SK-N-SH (cell line): ENCODE measurements around the gene GHR. TPM values are rescaled to one million over a fixed set of nuclear protein-coding genes. Genes with fewer than 3 reads are reported as not detected.

Experiments used
- CTCF ChIA-PET: fragments of 300-600, 350-600 bp; formaldehyde crosslinking; extraction: SDS; loops from one replicate; lab custom pipeline; 2021; lab: Yijun Ruan, JAX
- POLR2A ChIA-PET: fragments of 350-600 bp; sonication (Branson Sonifier 250); formaldehyde crosslinking; extraction: SDS; loops from one replicate; lab custom pipeline; 2020; ENCODE audit warnings: antibody characterized with exemption, inconsistent platforms; lab: Yijun Ruan, JAX
- DNase-seq: peaks from one replicate; pipeline ENCODE4 v3.0.0; 2012
- H2AFZ ChIP-seq: fragments of 200-600 bp; sonication (generic); 2 replicates; pipeline ENCODE4 v1.8.1; 2016; ENCODE audit warnings: antibody characterized with exemption, mild to moderate bottlenecking, low read depth
- H3F3A ChIP-seq: fragments of 200-600 bp; sonication (generic); replicated peaks from 2 replicates; pipeline ENCODE3; 2016; ENCODE audit warnings: antibody characterized with exemption, mild to moderate bottlenecking; ENCODE audit not compliant: insufficient read depth
- H3K27ac ChIP-seq, 2 experiments: fragments of 200-500 bp in 1 of 2; fragments of 200-600 bp in 1 of 2; sonication (Bioruptor generic) in 1 of 2; sonication (generic), shearing (Covaris generic) in 1 of 2; 2 replicates each; pipeline versions ENCODE4 v1.5.1 to v1.6.1; 2014 to 2016; ENCODE audit warnings: low read depth in 2 of 2, inconsistent platforms in 1 of 2, low read length in 1 of 2, mild to moderate bottlenecking in 1 of 2, mixed read lengths in 1 of 2
- H3K27me3 ChIP-seq: fragments of 200-600 bp; sonication (generic), shearing (Covaris generic); 2 replicates; pipeline ENCODE4 v1.6.1; 2016; ENCODE audit warnings: mixed run types; ENCODE audit not compliant: insufficient read depth
- H3K36me3 ChIP-seq, 2 experiments: fragments of 200-500 bp in 1 of 2; fragments of 200-600 bp in 1 of 2; sonication (Bioruptor generic) in 1 of 2; sonication (generic) in 1 of 2; replicated peaks in 1 of 2; 2 replicates each; pipeline versions ENCODE3 to v1.5.1; 2014 to 2016; ENCODE audit warnings: low read length in 1 of 2, mild to moderate bottlenecking in 1 of 2; ENCODE audit not compliant: insufficient read depth in 2 of 2, control insufficient read depth in 1 of 2
- H3K4me1 ChIP-seq, 2 experiments: fragments of 200-500 bp in 1 of 2; fragments of 200-600 bp in 1 of 2; sonication (Bioruptor generic) in 1 of 2; sonication (generic), shearing (Covaris generic) in 1 of 2; 2 replicates each; pipeline versions ENCODE4 v1.5.1 to v1.6.1; 2014 to 2016; ENCODE audit warnings: low read depth in 1 of 2, low read length in 1 of 2, mixed run types in 1 of 2; ENCODE audit not compliant: insufficient read depth in 2 of 2, control insufficient read depth in 1 of 2
- H3K4me2 ChIP-seq: fragments of 200-600 bp; sonication (generic), shearing (Covaris generic); 2 replicates; pipeline ENCODE4 v1.6.1; 2017; ENCODE audit warnings: mixed run types
- H3K4me3 ChIP-seq, 2 experiments: fragments of 200-500 bp in 1 of 2; fragments of 200-600 bp in 1 of 2; sonication (Bioruptor generic) in 1 of 2; sonication (generic), shearing (Covaris generic) in 1 of 2; 2 replicates each; pipeline versions ENCODE4 v1.5.1 to v1.8.1; 2014 to 2016; ENCODE audit warnings: low read depth in 2 of 2, inconsistent platforms in 1 of 2, low read length in 1 of 2, mild to moderate bottlenecking in 1 of 2, mixed read lengths in 1 of 2, moderate library complexity in 1 of 2
- H3K79me2 ChIP-seq: fragments of 200-600 bp; sonication (generic); 2 replicates; pipeline ENCODE4 v1.8.1; 2017; ENCODE audit warnings: mild to moderate bottlenecking; ENCODE audit not compliant: insufficient read depth
- H3K9ac ChIP-seq: fragments of 200-600 bp; sonication (generic); 2 replicates; pipeline ENCODE4 v1.6.1; 2017; ENCODE audit warnings: mixed run types
- H3K9me2 ChIP-seq: fragments of 200-600 bp; sonication (generic); 2 replicates; pipeline ENCODE4 v1.6.1; 2017; ENCODE audit warnings: mixed run types
- H3K9me3 ChIP-seq: fragments of 200-600 bp; sonication (generic); 2 replicates; pipeline ENCODE4 v1.6.1; 2017; ENCODE audit warnings: mixed run types, mild to moderate bottlenecking, moderate library complexity
- H4K20me1 ChIP-seq: fragments of 200-600 bp; sonication (generic); 2 replicates; pipeline ENCODE4 v1.6.1; 2017; ENCODE audit warnings: mild to moderate bottlenecking, mixed run types; ENCODE audit not compliant: insufficient read depth
- ELF1 ChIP-seq: IDR thresholded peaks from 2 replicates; pipeline ENCODE4 v1.4.0; 2012
- FOXJ3 ChIP-seq: sonication (generic); formaldehyde crosslinking; IDR thresholded peaks from 2 replicates; pipeline ENCODE4 v1.5.1; 2020; ENCODE audit warnings: mild to moderate bottlenecking, missing genetic modification reagents
- FOXM1 ChIP-seq: IDR thresholded peaks from 2 replicates; pipeline ENCODE4 v1.4.0; 2012; ENCODE audit warnings: low read depth, mild to moderate bottlenecking
- GATA2 ChIP-seq: sonication (generic); formaldehyde crosslinking; IDR thresholded peaks from 2 replicates; pipeline ENCODE4 v1.5.0; 2020; ENCODE audit warnings: mild to moderate bottlenecking, missing genetic modification reagents
- MXI1 ChIP-seq: IDR thresholded peaks from 2 replicates; pipeline ENCODE4 v1.6.1; 2012; ENCODE audit warnings: mild to moderate bottlenecking, low read depth, low read length, improper control_type of control experiment
- NFIC ChIP-seq: IDR thresholded peaks from 2 replicates; pipeline ENCODE4 v1.4.0; 2012; ENCODE audit warnings: borderline replicate concordance
- NRF1 ChIP-seq: IDR thresholded peaks from 2 replicates; pipeline ENCODE4 v1.6.1; 2012; ENCODE audit warnings: low read depth, mild to moderate bottlenecking, low read length
- POLR2AphosphoS5 ChIP-seq: IDR thresholded peaks from 2 replicates; pipeline ENCODE4 v1.6.1; 2012; ENCODE audit warnings: low read depth, low read length
- RAD21 ChIP-seq: IDR thresholded peaks from 2 replicates; pipeline ENCODE4 v1.6.1; 2012; ENCODE audit warnings: mild to moderate bottlenecking, low read length
- RCOR1 ChIP-seq: fragments of 150-350 bp; IDR thresholded peaks from 2 replicates; pipeline ENCODE4 v1.6.1; 2017; ENCODE audit warnings: antibody characterized with exemption, low read length
- RXRA ChIP-seq: IDR thresholded peaks from 2 replicates; pipeline ENCODE4 v1.4.0; 2012; ENCODE audit warnings: low read depth, mild to moderate bottlenecking, borderline replicate concordance
- TAF1 ChIP-seq: IDR thresholded peaks from 2 replicates; pipeline ENCODE4 v1.6.1; 2012; ENCODE audit warnings: low read depth, mild to moderate bottlenecking, low read length, moderate library complexity, borderline replicate concordance
- TCF12 ChIP-seq: IDR thresholded peaks from 2 replicates; pipeline ENCODE4 v1.4.0; 2012
- TEAD4 ChIP-seq: IDR thresholded peaks from 2 replicates; pipeline ENCODE4 v1.4.0; 2012; ENCODE audit warnings: mild to moderate bottlenecking, borderline replicate concordance; ENCODE audit not compliant: insufficient read depth
- YY1 ChIP-seq: IDR thresholded peaks from 2 replicates; pipeline ENCODE4 v1.4.0; 2012; ENCODE audit warnings: low read depth, mild to moderate bottlenecking
- WGBS: methylation state at CpG from one replicate; pipeline ENCODE4 v1.1.6; 2017; ENCODE audit warnings: low lambda C conversion rate; 5-methylcytosine and 5-hydroxymethylcytosine counted together
- polyA plus RNA-seq, 3 experiments: library from polyadenylated mRNA; depleted of rRNA; stranded (reverse); fragments of >200 nt; gene quantifications; 2 replicates each; pipeline ENCODE4 v1.2.3, GENCODE V29; 2012
- TF ChIP-seq, protein P1 (sequence below): fragments of 200-600 bp; sonication (generic); IDR thresholded peaks from 2 replicates; pipeline ENCODE4 v1.6.1; 2017; ENCODE audit warnings: antibody characterized with exemption, mild to moderate bottlenecking, moderate library complexity
- TF ChIP-seq, protein P2 (sequence below): IDR thresholded peaks from 2 replicates; pipeline ENCODE4 v1.6.1; 2012; ENCODE audit warnings: mild to moderate bottlenecking, low read depth, low read length, moderate library complexity
- TF ChIP-seq, protein P3 (sequence below): fragments of 150-350 bp; IDR thresholded peaks from 2 replicates; pipeline ENCODE4 v1.6.1; 2016; ENCODE audit warnings: mild to moderate bottlenecking, low read depth, low read length

Gene GHR
- polyA plus RNA-seq, 1 of the 3 experiments (the other 2 are of a cell fraction) = 0.03 TPM

DNA sequence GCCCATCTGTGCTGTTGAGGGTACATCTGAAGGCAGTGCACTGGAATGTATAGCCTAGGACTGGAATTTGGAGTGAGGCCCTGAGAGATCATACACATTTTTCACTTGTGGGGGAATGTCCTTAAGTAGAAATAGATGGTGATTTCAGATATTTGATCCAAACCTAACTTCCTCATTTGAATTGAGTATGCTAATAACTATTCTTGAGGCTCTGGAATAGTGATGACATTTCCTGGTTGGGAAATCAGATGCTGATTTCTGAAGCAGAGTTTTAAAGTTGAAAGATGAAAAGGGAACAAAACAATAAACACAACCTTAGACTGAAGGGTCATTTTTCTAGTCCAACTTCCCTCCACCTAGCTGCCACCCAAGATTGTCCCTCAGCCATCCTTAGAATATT is 170.4 kb downstream of the GHR start:
- POLR2A ChIA-PET = no interaction called here
- no peak overlapping the region for H3K4me2 ChIP-seq
- CTCF ChIA-PET = interaction anchor here (1.9 kb wide), 1 partner anchor 10 kb away, joined by 7 read pairs; no protein-coding TSS in a partner anchor
- no peak overlapping the region for H3K9ac ChIP-seq
- H3K27ac ChIP-seq = no peak overlapping the region
- no peaks in the 10 kb centered on the region; the same call in 1 of the 2 replicates for H3K27me3 ChIP-seq
- H3K79me2 ChIP-seq = no peaks in the 10 kb centered on the region
- no peak overlapping the region for H2AFZ ChIP-seq
- TF ChIP-seq FOXJ3 (CRISPR knock-in tag) = no peak
- no peaks in the 10 kb centered on the region for H3K9me3 ChIP-seq
- no peaks in the 10 kb centered on the region for H3K9me2 ChIP-seq
- H3K36me3 ChIP-seq = no peaks in the 10 kb centered on the region
- H3K4me1 ChIP-seq = no peaks in the 10 kb centered on the region
- no peaks in the 10 kb centered on the region for H4K20me1 ChIP-seq
- H3F3A ChIP-seq = no peaks in the 10 kb centered on the region
- H3K4me3 ChIP-seq = no peak overlapping the region
- no peak for DNase-seq

GRCh38 chr5:42595597-42595996 is 172.4 kb downstream of the GHR start:
- TF ChIP-seq FOXM1 (no peak), RCOR1 (no peak), FOXJ3 (CRISPR knock-in tag) (no peak), RXRA (no peak), GATA2 (CRISPR knock-in tag) (no peak), TEAD4 (no peak), ELF1 (no peak), RAD21 (no peak), TAF1 (no peak)
- Histone ChIP-seq H3K9me3 (no peaks in the 10 kb centered on the region), H3K4me3 (no peak overlapping the region), H3K79me2 (no peaks in the 10 kb centered on the region), H3K27ac (no peak overlapping the region), H3K27me3 (no peaks in the 10 kb centered on the region; the same call in 1 of the 2 replicates), H2AFZ (no peak overlapping the region), H3K4me2 (no peak overlapping the region), H3K36me3 (no peaks in the 10 kb centered on the region), H4K20me1 (no peaks in the 10 kb centered on the region), H3K4me1 (no peaks in the 10 kb centered on the region), H3F3A (no peaks in the 10 kb centered on the region), H3K9me2 (no peaks in the 10 kb centered on the region), H3K9ac (no peak overlapping the region)
- 0% methylated on average over 2 of the region's 2 CpGs for WGBS
- POLR2A ChIA-PET = no interaction called here
- CTCF ChIA-PET = interaction anchor here (1.8 kb wide), 1 partner anchor 12 kb away, joined by 8 read pairs; no protein-coding TSS in a partner anchor
- no peak for DNase-seq

DNA sequence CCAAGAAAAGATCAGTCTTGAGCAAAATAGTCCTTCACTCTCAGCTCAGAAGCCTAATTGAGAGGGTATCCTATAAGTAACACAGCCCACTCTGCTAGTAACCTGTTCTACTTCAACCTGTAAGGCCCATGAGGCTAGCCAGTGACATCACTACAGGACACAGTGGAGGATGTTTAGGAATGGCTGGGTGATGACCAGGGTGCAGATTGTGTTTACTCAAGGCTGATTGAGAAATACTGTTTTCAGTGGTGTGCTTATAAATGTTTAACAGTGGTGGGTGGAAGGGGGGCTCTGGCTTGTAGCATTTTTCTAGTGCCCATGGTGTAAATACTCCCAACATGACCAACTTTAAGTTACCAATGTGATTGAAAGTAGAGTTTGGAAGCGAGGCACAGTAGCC is 173.6 kb downstream of the GHR start:
- Histone ChIP-seq H3F3A (no peaks in the 10 kb centered on the region), H3K9me3 (no peaks in the 10 kb centered on the region), H3K4me1 (no peaks in the 10 kb centered on the region), H2AFZ (no peak overlapping the region), H3K36me3 (no peaks in the 10 kb centered on the region), H3K9ac (no peak overlapping the region), H3K27ac (no peak overlapping the region), H4K20me1 (no peaks in the 10 kb centered on the region), H3K9me2 (no peaks in the 10 kb centered on the region), H3K4me3 (no peak overlapping the region), H3K27me3 (no peaks in the 10 kb centered on the region), H3K4me2 (no peak overlapping the region), H3K79me2 (no peaks in the 10 kb centered on the region)
- WGBS = 0% methylated on average over 1 of the region's 1 CpG
- TF ChIP-seq NFIC = no peak
- TF ChIP-seq, protein P1, sequence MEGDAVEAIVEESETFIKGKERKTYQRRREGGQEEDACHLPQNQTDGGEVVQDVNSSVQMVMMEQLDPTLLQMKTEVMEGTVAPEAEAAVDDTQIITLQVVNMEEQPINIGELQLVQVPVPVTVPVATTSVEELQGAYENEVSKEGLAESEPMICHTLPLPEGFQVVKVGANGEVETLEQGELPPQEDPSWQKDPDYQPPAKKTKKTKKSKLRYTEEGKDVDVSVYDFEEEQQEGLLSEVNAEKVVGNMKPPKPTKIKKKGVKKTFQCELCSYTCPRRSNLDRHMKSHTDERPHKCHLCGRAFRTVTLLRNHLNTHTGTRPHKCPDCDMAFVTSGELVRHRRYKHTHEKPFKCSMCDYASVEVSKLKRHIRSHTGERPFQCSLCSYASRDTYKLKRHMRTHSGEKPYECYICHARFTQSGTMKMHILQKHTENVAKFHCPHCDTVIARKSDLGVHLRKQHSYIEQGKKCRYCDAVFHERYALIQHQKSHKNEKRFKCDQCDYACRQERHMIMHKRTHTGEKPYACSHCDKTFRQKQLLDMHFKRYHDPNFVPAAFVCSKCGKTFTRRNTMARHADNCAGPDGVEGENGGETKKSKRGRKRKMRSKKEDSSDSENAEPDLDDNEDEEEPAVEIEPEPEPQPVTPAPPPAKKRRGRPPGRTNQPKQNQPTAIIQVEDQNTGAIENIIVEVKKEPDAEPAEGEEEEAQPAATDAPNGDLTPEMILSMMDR = no peak
- no peak for TF ChIP-seq RXRA
- TF ChIP-seq TCF12 = no peak
- no peak for TF ChIP-seq NRF1
- TF ChIP-seq, protein P2, sequence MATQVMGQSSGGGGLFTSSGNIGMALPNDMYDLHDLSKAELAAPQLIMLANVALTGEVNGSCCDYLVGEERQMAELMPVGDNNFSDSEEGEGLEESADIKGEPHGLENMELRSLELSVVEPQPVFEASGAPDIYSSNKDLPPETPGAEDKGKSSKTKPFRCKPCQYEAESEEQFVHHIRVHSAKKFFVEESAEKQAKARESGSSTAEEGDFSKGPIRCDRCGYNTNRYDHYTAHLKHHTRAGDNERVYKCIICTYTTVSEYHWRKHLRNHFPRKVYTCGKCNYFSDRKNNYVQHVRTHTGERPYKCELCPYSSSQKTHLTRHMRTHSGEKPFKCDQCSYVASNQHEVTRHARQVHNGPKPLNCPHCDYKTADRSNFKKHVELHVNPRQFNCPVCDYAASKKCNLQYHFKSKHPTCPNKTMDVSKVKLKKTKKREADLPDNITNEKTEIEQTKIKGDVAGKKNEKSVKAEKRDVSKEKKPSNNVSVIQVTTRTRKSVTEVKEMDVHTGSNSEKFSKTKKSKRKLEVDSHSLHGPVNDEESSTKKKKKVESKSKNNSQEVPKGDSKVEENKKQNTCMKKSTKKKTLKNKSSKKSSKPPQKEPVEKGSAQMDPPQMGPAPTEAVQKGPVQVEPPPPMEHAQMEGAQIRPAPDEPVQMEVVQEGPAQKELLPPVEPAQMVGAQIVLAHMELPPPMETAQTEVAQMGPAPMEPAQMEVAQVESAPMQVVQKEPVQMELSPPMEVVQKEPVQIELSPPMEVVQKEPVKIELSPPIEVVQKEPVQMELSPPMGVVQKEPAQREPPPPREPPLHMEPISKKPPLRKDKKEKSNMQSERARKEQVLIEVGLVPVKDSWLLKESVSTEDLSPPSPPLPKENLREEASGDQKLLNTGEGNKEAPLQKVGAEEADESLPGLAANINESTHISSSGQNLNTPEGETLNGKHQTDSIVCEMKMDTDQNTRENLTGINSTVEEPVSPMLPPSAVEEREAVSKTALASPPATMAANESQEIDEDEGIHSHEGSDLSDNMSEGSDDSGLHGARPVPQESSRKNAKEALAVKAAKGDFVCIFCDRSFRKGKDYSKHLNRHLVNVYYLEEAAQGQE = no peak
- no peak for TF ChIP-seq ELF1
- TF ChIP-seq, protein P3, sequence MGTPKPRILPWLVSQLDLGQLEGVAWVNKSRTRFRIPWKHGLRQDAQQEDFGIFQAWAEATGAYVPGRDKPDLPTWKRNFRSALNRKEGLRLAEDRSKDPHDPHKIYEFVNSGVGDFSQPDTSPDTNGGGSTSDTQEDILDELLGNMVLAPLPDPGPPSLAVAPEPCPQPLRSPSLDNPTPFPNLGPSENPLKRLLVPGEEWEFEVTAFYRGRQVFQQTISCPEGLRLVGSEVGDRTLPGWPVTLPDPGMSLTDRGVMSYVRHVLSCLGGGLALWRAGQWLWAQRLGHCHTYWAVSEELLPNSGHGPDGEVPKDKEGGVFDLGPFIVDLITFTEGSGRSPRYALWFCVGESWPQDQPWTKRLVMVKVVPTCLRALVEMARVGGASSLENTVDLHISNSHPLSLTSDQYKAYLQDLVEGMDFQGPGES = no peak
- TF ChIP-seq YY1 = no peak
- TF ChIP-seq POLR2AphosphoS5 = no peak
- no peak for TF ChIP-seq MXI1
- TF ChIP-seq GATA2 (CRISPR knock-in tag) = no peak
- no peak for DNase-seq
- ChIA-PET POLR2A (no interaction called here), CTCF (interaction anchor here (1.0 kb wide), 1 partner anchor 13 kb away, joined by 3 read pairs; no protein-coding TSS in a partner anchor)
